Memory B cell (primary cell): ENCODE data around the gene GALNTL6.
A peak's percentile ranks its signal among the peaks of the same experiment; 100 is the strongest.

Experiments used
- ATAC-seq: fragments of 150-1000 bp; cut with Tn5 transposase; 2 replicates; pipeline ENCODE4 v1.10.0; 2021; ENCODE audit warnings: low read depth, mild to moderate bottlenecking, moderate library complexity
- DNase-seq, 2 donors: peaks; one replicate each; pipeline ENCODE4 v3.0.0; 2022; ENCODE audit warnings: low spot score in 2 of 2
- H3K27ac Mint-ChIP-seq: one replicate; pipeline ENCODE4 v1.8.0; 2022; ENCODE audit warnings: mild to moderate bottlenecking, moderate library complexity, mixed read lengths
- H3K27me3 Mint-ChIP-seq: one replicate; pipeline ENCODE4 v1.8.0; 2022; ENCODE audit warnings: mixed read lengths
- H3K36me3 Mint-ChIP-seq: one replicate; pipeline ENCODE4 v1.8.0; 2022; ENCODE audit warnings: mild to moderate bottlenecking, mixed read lengths
- H3K4me1 Mint-ChIP-seq: one replicate; pipeline ENCODE4 v1.8.0; 2022; ENCODE audit warnings: mixed read lengths
- H3K4me3 Mint-ChIP-seq: one replicate; pipeline ENCODE4 v1.8.0; 2022; ENCODE audit warnings: mild to moderate bottlenecking, moderate library complexity, mixed read lengths
- H3K9me3 Mint-ChIP-seq: one replicate; pipeline ENCODE4 v1.8.0; 2022; ENCODE audit warnings: mixed read lengths

Gene GALNTL6

DNA sequence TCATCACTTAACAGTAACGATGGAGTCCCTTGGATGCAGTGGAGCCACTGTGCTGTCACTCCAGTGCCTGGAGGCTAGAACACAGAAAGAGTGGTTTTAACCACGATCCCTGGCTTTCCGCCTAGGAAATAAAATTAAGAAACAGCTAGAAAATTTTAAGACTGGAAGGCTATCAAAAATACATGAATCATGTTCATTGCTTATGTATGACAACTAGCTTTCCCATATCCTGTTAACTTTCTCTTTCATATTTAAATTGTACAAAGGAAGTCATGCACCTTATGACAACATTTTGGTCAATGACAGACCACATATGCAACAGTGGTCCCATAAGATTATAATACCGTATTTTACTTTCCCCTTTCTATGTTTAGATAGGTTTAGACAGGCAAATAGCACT lies 115.1 kb downstream of the GALNTL6 start:
- DNase-seq (no peak), ATAC-seq (no peak)
- Mint-ChIP-seq H3K4me1 (no peaks in the 10 kb centered on the region), H3K36me3 (no peaks in the 10 kb centered on the region), H3K27ac (no peak overlapping the region), H3K9me3 (no peaks in the 10 kb centered on the region), H3K4me3 (no peak overlapping the region), H3K27me3 (no peaks in the 10 kb centered on the region)

DNA sequence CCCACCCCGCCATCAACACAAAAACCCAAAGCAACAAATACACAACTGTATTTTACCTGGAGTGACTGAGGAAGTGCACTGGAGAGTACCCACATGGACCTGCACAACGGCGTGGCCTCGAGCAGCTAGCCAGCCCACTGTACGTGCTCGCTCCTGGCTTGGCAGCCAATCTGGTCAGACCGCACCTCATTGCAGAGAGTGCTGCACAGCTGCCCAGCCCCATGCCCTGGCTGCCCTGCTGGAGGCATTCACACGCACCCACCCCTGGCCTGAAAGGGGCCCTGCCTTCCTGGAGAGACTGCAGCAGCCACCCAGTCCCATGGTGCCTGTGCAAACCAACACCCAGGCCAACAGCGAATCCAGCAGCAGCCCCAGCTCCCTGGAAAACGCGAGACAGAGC lies 116.3 kb downstream of the GALNTL6 start:
- DNase-seq (no peak), ATAC-seq (no peak)
- Mint-ChIP-seq H3K27ac (no peak overlapping the region), H3K4me3 (no peak overlapping the region), H3K27me3 (no peaks in the 10 kb centered on the region), H3K9me3 (no peaks in the 10 kb centered on the region), H3K4me1 (no peaks in the 10 kb centered on the region), H3K36me3 (no peaks in the 10 kb centered on the region)

DNA sequence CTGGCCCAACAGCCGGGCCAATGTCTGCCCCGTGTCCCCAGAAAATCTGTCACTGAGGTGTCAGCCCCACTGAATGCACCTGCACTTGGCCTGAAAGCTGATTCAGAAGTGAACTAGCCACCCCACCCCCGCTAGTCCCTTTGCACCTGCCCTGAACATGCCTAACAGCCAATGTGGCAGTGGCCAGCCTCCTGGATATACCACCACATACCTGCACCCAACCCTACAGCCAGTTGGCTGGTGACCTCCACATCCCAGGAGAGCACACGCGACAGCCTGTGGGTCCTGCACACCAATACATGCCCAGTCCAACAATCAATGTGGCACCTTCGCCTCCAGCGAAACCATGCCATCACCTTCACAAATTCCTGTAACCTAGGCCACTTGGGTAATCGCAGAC lies 116.7 kb downstream of the GALNTL6 start:
- ATAC-seq (no peak), DNase-seq (no peak)
- no peaks in the 10 kb centered on the region for H3K9me3 Mint-ChIP-seq
- H3K4me3 Mint-ChIP-seq = no peak overlapping the region
- no peak overlapping the region for H3K27ac Mint-ChIP-seq
- no peaks in the 10 kb centered on the region for H3K4me1 Mint-ChIP-seq
- no peaks in the 10 kb centered on the region for H3K36me3 Mint-ChIP-seq
- no peaks in the 10 kb centered on the region for H3K27me3 Mint-ChIP-seq

DNA sequence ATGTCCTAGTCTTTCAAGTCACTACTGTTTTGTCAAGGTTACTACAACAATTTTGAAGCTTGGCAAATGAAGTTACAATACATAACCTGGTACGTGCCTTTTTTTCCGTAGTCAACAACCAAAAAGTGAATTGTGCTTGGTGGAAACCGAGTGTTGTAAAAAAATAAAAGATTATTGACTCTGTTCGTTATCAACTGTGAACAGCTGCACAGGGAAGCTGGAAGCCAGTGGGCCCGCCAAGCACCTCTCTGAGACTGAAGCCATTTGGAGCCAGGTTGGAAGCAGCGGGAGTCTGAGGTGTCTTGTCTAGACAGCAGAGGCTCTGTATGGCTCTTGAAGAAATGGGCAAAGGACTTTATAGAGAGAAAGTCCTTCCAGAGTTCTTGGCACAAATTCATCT lies 119.0 kb downstream of the GALNTL6 start:
- H3K27ac Mint-ChIP-seq = no peak overlapping the region
- no peaks in the 10 kb centered on the region for H3K27me3 Mint-ChIP-seq
- H3K36me3 Mint-ChIP-seq = no peaks in the 10 kb centered on the region
- no peak for ATAC-seq
- DNase-seq = no peak
- H3K4me1 Mint-ChIP-seq = no peaks in the 10 kb centered on the region
- no peaks in the 10 kb centered on the region for H3K9me3 Mint-ChIP-seq
- H3K4me3 Mint-ChIP-seq = no peak overlapping the region

DNA sequence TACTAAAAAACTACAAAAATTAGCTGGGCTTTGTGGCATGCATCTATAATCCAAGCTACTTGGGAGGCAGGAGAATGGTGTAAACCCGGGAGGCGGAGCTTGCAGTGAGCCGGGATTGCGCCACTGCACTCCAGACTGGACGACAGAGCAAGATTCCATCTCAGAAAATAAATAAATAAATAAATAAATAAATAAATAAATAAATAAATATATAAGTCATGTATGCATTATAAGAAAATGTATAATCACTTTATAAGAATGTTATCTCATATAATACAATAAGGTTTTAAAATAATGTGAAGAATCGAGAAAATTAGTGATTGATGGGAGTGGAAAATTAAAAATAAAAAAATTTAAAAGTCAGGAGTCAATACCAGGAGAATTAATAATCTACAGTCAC lies 127.5 kb downstream of the GALNTL6 start:
- Mint-ChIP-seq H3K4me3 (no peak overlapping the region), H3K27me3 (no peaks in the 10 kb centered on the region), H3K9me3 (no peaks in the 10 kb centered on the region), H3K4me1 (no peaks in the 10 kb centered on the region), H3K27ac (no peak overlapping the region), H3K36me3 (no peaks in the 10 kb centered on the region)
- ATAC-seq = no peak
- DNase-seq = no peak

DNA sequence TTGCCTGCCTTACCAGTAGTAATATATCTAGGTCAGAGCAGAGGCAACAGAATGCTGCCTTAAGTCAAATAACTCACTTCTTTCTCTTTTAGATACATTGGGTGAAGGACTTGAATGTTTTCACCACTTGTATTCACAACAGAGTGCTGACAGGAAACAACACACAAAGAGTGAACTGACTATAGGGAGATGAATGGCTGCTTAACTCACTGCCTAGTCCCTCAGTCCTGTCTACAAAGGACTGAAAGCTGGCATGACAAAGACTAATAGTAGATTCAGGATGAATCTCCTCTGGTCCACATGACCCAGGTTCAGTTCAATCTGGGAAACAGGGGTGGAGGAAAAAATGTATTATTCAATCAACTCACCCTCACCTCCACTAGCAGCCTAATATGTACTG lies 134.2 kb downstream of the GALNTL6 start:
- Mint-ChIP-seq H3K9me3 (no peaks in the 10 kb centered on the region), H3K36me3 (no peaks in the 10 kb centered on the region), H3K4me1 (no peaks in the 10 kb centered on the region), H3K27me3 (peaks cover 1% of the 10 kb centered on the region), H3K4me3 (no peak overlapping the region), H3K27ac (no peak overlapping the region)
- no peak for DNase-seq
- no peak for ATAC-seq

DNA sequence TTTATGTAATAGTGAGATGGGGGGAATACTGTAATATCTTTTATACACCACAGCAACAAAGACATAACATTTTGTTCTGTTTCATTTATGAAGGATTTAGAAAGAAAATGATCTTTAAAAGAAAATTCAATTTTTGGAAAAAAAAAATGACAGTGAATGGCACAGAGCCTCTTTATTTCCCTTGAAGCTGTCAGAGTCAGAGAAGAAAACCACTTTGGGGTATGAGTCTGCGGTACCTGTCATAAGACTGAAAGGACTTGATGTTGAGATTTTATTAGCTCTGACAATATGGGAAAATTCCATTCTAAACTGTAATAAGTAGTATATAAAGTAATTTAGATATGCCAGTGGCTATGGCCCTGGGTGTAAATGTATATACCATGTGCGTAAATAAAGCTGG lies 134.8 kb downstream of the GALNTL6 start:
- ATAC-seq (no peak), DNase-seq (no peak)
- no peaks in the 10 kb centered on the region for H3K36me3 Mint-ChIP-seq

DNA sequence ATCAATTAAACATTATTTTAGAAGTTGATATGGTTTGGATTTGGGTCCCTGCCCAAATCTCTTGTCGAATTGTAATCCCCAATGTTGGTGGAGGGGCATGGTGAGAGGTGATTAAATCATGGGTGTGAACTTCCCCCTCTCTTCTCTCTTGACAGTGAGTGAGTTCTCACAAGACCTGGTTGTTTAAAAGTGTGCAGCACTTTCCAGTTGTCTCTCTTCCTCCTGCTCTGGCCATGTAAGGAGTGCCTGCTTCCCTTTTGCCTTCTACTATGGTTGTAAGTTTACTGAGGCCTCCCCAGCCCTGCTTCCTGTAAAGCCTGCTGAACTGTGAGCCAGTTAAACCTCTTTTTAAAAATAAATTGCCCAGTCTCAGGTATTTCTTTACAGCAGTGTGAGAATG lies 141.4 kb downstream of the GALNTL6 start:
- Mint-ChIP-seq H3K9me3 (peaks cover 2% of the 10 kb centered on the region), H3K27ac (no peak overlapping the region)
- DNase-seq = no peak

More for the DNA sequence above, 134.8 kb downstream of the GALNTL6 start:
- no peak overlapping the region for H3K27ac Mint-ChIP-seq
- H3K9me3 Mint-ChIP-seq = no peaks in the 10 kb centered on the region
- no peak overlapping the region for H3K4me3 Mint-ChIP-seq
- H3K4me1 Mint-ChIP-seq = no peaks in the 10 kb centered on the region
- H3K27me3 Mint-ChIP-seq = peaks cover 1% of the 10 kb centered on the region

DNA sequence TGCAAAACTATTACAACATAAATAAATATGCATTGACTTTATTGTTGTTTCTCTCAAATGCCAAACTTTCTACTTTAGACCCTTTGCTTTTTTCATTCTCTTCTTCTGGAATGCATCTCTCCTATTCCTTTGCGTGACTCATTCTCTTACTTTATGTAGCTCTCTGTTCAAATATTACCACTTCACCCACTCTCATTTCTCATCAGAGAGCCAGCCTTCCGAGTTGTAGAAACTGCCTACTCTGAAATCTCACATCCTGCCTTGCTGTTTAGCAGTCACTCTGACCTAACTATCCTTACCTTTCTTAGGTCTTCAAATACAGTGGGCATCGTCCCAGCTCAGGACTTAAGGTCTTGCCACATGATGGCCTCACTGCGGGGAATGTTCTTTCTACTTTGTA lies 143.5 kb downstream of the GALNTL6 start:
- no peak for ATAC-seq
- H3K9me3 Mint-ChIP-seq = peaks cover 2% of the 10 kb centered on the region

More for the DNA sequence above, 141.4 kb downstream of the GALNTL6 start:
- Mint-ChIP-seq H3K4me3 (no peak overlapping the region), H3K36me3 (no peaks in the 10 kb centered on the region), H3K4me1 (peaks cover 3% of the 10 kb centered on the region), H3K27me3 (no peaks in the 10 kb centered on the region)
- peak; percentile 93 for ATAC-seq

DNA sequence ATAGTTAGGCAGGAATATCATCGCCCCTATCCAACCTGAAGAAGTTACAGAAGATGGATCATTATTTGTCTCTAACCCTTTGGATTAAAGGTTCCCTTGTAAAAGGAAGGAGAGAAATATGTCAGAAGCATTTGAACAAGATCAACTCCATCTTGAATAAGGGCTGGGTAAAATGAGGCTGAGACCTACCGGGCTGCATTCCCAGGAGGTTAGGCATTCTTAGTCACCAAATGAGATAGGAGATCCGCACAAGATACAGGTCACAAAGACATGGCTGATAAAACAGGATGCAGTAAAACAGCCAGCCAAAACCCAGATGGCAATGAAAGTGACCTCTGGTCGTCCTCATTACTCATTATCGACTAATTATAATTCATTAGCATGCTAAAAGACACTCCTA lies 148.9 kb downstream of the GALNTL6 start:
- Mint-ChIP-seq H3K9me3 (no peaks in the 10 kb centered on the region), H3K4me3 (no peak overlapping the region), H3K27ac (no peak overlapping the region), H3K36me3 (no peaks in the 10 kb centered on the region), H3K27me3 (no peaks in the 10 kb centered on the region), H3K4me1 (no peaks in the 10 kb centered on the region)
- DNase-seq (no peak), ATAC-seq (no peak)

More for the DNA sequence above, 143.5 kb downstream of the GALNTL6 start:
- Mint-ChIP-seq H3K4me3 (no peak overlapping the region), H3K27me3 (no peaks in the 10 kb centered on the region), H3K36me3 (no peaks in the 10 kb centered on the region), H3K27ac (no peak overlapping the region), H3K4me1 (peaks cover 3% of the 10 kb centered on the region)
- no peak for DNase-seq

DNA sequence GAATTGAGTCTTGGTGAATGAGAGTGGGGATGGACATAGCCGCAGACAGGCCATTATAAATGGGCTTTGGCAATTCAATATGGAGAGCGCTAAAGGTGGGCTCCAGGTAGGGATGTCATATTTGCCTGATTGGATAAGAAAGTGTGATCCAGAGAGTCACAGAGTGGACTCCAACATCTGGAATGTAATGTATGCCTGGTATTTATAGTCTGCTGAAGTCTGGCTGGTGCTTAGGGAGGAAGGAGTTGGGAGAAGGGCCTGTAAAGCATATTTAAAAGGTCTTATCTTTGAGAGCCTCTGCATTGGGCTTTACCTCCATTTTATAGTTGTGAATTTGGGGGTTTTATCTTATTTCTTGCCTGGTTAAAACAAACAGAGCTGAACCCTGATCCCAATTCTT lies 153.2 kb downstream of the GALNTL6 start:
- DNase-seq (no peak), ATAC-seq (no peak)
- Mint-ChIP-seq H3K9me3 (no peaks in the 10 kb centered on the region), H3K27ac (no peak overlapping the region), H3K4me3 (no peak overlapping the region), H3K27me3 (peaks cover 2% of the 10 kb centered on the region), H3K4me1 (no peaks in the 10 kb centered on the region), H3K36me3 (no peaks in the 10 kb centered on the region)

DNA sequence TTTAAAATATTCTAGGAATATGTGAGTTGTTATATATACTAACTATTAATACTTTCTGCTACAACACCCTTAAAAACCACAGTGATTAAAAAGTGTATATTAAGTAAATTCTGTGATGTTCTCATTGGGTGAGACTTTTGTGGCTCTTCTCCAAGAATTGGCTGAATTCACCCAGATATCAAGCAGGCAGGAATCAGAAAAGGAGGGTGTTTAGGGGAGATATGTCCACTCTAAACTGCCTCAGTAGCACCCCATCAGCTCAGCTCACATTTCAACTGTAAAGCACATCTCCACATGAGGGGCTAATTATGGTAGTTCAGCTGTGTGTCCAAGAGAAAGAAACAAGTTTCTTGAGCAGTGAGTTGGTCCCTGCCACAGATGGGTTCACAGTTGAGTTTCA lies 165.0 kb downstream of the GALNTL6 start:
- H3K4me3 Mint-ChIP-seq = no peak overlapping the region
- H3K36me3 Mint-ChIP-seq = no peaks in the 10 kb centered on the region
- no peaks in the 10 kb centered on the region for H3K4me1 Mint-ChIP-seq
- H3K27me3 Mint-ChIP-seq = no peaks in the 10 kb centered on the region
- H3K27ac Mint-ChIP-seq = no peak overlapping the region
- ATAC-seq (no peak), DNase-seq (no peak)
- no peaks in the 10 kb centered on the region for H3K9me3 Mint-ChIP-seq

DNA sequence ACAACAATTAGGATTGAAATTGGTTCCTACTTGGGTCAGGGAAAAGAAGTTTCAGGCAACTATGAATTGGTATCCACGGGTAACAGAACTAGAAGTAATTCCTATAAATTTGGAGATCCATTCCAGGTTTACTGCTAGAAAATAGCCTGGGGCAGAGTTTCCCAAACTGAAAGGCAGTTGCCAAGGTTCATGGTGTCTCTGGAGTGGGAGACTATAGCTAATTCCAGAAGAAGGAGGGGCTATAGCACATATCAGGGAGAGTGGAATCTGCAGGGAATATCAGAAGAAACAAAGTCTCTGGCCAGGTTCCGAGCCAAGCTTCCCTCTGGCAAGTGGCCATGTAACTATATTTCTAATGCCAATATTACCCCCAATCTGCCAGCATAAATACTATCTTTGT lies 166.3 kb downstream of the GALNTL6 start:
- Mint-ChIP-seq H3K9me3 (peaks cover under 1% of the 10 kb centered on the region), H3K27me3 (no peaks in the 10 kb centered on the region), H3K36me3 (no peaks in the 10 kb centered on the region), H3K4me1 (no peaks in the 10 kb centered on the region), H3K4me3 (no peak overlapping the region), H3K27ac (no peak overlapping the region)
- ATAC-seq (no peak), DNase-seq (no peak)

DNA sequence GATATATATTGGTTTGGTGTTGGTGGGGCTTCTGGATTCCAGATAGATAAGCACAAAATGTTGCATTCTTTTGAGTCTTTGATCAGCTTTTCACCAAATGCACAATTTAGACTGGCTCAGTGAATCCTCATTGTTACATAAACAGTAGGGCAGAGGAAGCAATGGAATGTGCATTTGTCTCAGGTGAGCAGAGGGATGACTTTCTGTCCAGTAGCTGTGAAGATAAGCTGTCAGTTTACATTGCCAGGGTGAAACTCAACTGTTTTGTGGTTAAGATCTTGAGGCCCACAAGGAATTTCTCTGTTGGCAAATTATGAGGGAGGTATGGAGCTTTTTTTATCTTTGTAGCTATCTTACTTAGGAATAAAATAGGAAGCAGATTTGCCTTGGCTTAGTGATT lies 168.0 kb downstream of the GALNTL6 start:
- no peak overlapping the region for H3K27ac Mint-ChIP-seq
- H3K36me3 Mint-ChIP-seq = no peaks in the 10 kb centered on the region
- H3K4me1 Mint-ChIP-seq = no peaks in the 10 kb centered on the region
- no peaks in the 10 kb centered on the region for H3K27me3 Mint-ChIP-seq
- H3K4me3 Mint-ChIP-seq = no peak overlapping the region
- DNase-seq (no peak), ATAC-seq (no peak)
- H3K9me3 Mint-ChIP-seq = peaks cover 1% of the 10 kb centered on the region

DNA sequence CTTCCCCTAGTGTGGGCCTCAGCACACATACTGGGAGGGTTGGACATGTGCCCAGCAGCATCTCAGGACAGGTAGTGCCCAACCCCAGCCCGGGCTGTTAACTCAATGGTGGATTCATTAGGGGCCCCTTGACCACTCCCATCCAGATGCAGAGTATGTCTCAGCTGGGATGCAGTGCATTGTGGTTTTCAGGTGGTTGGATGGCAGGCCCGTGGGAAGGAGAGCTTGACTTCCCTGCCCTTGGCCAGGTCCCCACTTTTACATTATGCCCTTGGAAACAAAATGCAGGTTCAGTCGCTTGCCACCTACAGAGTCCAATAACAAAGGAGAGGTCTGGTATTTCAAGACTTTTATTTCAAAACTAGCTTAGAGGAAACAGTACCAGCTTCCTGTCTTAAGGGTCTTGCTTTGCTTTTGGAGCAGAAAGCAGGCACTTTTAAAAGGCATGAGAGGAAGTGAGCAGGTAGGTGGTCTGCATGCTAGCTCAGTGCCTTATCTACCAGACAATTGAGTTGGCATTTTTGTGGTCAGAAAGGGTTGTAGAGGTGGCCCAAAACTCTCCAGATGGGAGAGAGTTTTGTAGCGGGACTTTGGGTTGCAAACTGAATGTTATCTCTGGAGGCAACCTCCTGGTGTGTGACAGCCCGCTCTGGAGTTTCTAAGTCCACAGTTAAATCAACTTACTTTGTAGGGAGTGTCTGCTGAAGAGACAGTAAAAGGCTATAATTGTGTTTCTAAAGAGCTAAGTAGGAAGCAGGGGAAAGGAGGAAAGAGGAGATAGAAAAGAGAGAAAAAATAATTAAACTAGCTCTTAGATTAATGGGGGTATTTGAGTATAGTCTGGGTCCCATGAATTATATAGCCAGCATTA lies 171.0 kb downstream of the GALNTL6 start:
- Mint-ChIP-seq H3K9me3 (peaks cover 1% of the 10 kb centered on the region), H3K4me1 (no peaks in the 10 kb centered on the region), H3K27me3 (no peaks in the 10 kb centered on the region), H3K4me3 (no peak overlapping the region), H3K36me3 (no peaks in the 10 kb centered on the region), H3K27ac (no peak overlapping the region)
- ATAC-seq = no peak
- DNase-seq = no peak
